Rectal smooth muscle tissue (tissue), 1 donor: ENCODE results near the gene ZSWIM7.
A peak's percentile ranks its signal among the peaks of the same experiment; 100 is the strongest.

Source experiments
- H3K27ac ChIP-seq: one replicate; pipeline ENCODE4 v1.7.0; 2013; ENCODE audit warnings: low read depth, low read length, inconsistent platforms
- H3K27me3 ChIP-seq: one replicate; pipeline ENCODE4 v1.7.0; 2013; ENCODE audit warnings: low read length; ENCODE audit not compliant: control insufficient read depth, insufficient read depth
- H3K36me3 ChIP-seq: one replicate; pipeline ENCODE4 v1.7.0; 2013; ENCODE audit warnings: low read length; ENCODE audit not compliant: control insufficient read depth, insufficient read depth
- H3K4me1 ChIP-seq: one replicate; pipeline ENCODE4 v1.7.0; 2013; ENCODE audit warnings: low read length; ENCODE audit not compliant: control insufficient read depth, insufficient read depth
- H3K4me3 ChIP-seq: one replicate; pipeline ENCODE4 v1.7.0; 2013; ENCODE audit warnings: low read length
- H3K9ac ChIP-seq: one replicate; pipeline ENCODE4 v1.7.0; 2013; ENCODE audit warnings: low read length

The ZSWIM7 gene

DNA sequence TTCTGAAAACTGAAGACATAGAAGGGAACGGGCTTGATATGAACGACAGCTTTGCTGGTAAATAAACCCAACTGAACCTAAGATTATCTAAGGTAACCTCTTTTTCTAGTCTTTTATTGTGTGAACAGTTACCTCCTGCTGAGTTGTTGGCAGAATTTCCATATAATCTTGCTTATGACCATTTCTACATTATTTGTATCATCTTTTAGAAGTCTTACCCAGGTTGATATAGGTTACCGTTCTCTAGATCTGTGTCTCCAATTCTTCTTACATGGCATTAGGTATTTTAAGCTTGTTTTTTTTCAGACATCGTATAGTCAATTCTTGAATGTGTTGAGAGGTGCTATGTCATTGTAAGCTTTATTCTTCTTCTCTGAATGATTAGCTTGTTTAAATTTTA is 24.4 kb upstream of the ZSWIM7 start:
- no peak overlapping the region for H3K9ac ChIP-seq
- no peaks in the 10 kb centered on the region for H3K27me3 ChIP-seq
- no peak overlapping the region for H3K27ac ChIP-seq
- H3K4me1 ChIP-seq, result peaks cover 3% of the 10 kb centered on the region
- peaks cover 37% of the 10 kb centered on the region for H3K36me3 ChIP-seq
- H3K4me3 ChIP-seq, result no peak overlapping the region

- Histone ChIP-seq H3K4me3 (no peak overlapping the region), H3K27me3 (no peaks in the 10 kb centered on the region), H3K36me3 (peaks cover 9% of the 10 kb centered on the region), H3K9ac (no peak overlapping the region), H3K27ac (no peak overlapping the region), H3K4me1 (peaks cover 3% of the 10 kb centered on the region)
Observed at GRCh38 chr17:16019347-16019746, 19.8 kb upstream of the ZSWIM7 start.

DNA sequence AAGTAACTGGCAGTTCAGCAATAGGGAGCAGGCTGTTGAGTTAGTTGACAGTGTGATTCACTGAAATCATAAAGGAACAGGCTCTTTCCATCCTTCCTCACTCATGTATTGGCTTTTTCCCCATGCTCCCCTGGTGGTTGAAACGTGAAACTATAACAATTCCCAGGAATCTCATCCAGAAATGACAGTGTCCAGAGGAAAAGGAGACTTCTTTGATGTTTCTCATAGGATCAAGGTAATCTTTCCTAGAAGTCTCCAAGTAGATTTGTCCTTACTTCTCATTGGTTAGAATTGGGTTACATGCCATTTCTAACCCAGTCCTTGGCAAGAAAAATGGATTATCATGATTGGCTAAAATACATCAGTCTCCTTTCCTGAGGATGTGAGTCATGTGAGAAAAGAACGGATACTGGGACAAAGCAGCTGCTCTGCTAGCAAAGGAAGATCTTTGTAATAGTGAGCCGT is 14.5 kb upstream of the ZSWIM7 start:
- no peaks in the 10 kb centered on the region for H3K4me1 ChIP-seq
- no peak overlapping the region for H3K27ac ChIP-seq

GRCh38 chr17:16007439-16007838 is 7.9 kb upstream of the ZSWIM7 start:
- Histone ChIP-seq H3K4me1 (no peaks in the 10 kb centered on the region), H3K27me3 (no peaks in the 10 kb centered on the region), H3K36me3 (peaks cover 35% of the 10 kb centered on the region), H3K9ac (no peak overlapping the region), H3K4me3 (no peak overlapping the region), H3K27ac (no peak overlapping the region)

More for the DNA sequence above, 14.5 kb upstream of the ZSWIM7 start:
- H3K36me3 ChIP-seq, result peaks cover 3% of the 10 kb centered on the region
- no peak overlapping the region for H3K4me3 ChIP-seq
- no peak overlapping the region for H3K9ac ChIP-seq
- H3K27me3 ChIP-seq, result no peaks in the 10 kb centered on the region

DNA sequence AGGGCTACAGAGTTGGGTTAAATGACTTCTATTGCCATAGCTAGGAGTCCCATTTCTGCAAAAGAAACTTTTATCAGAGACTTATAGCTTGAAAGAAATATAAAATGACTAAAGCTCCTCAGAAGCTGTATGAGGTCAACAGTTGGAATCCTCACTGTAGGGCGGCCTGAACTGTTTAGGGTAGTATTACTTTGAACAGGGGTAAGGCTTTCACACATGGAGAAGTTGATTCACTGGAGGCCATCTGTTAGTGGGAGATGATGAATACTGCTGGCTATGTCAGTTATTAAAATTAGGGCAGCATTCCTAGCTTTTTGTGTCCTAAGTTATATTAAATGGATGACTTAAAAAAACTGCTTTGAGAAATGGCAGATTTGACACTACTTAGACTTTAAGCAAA is 6.1 kb upstream of the ZSWIM7 start:
- H3K27me3 ChIP-seq, result no peaks in the 10 kb centered on the region
- H3K4me3 ChIP-seq, result no peak overlapping the region
- no peak overlapping the region for H3K9ac ChIP-seq
- no peak overlapping the region for H3K27ac ChIP-seq
- peaks cover 7% of the 10 kb centered on the region for H3K4me1 ChIP-seq
- H3K36me3 ChIP-seq, result peaks cover 37% of the 10 kb centered on the region

- H3K36me3 ChIP-seq, result peaks cover 37% of the 10 kb centered on the region
- no peak overlapping the region for H3K27ac ChIP-seq
- H3K4me1 ChIP-seq, result peaks cover 9% of the 10 kb centered on the region
- no peak overlapping the region for H3K9ac ChIP-seq
- no peaks in the 10 kb centered on the region for H3K27me3 ChIP-seq
- H3K4me3 ChIP-seq, result no peak overlapping the region
Observed at GRCh38 chr17:16003841-16004240, 4.3 kb upstream of the ZSWIM7 start.

- no peak overlapping the region for H3K4me3 ChIP-seq
- no peak overlapping the region for H3K27ac ChIP-seq
- peaks cover 28% of the 10 kb centered on the region for H3K36me3 ChIP-seq
- H3K9ac ChIP-seq, result no peak overlapping the region
- peaks cover 9% of the 10 kb centered on the region for H3K4me1 ChIP-seq
- H3K27me3 ChIP-seq, result no peaks in the 10 kb centered on the region
Observed at GRCh38 chr17:16002708-16003260, 3.3 kb upstream of the ZSWIM7 start.

GRCh38 chr17:16001226-16001897 is 1.9 kb upstream of the ZSWIM7 start:
- H3K36me3 ChIP-seq, result peaks cover 28% of the 10 kb centered on the region
- no peaks in the 10 kb centered on the region for H3K27me3 ChIP-seq
- no peak overlapping the region for H3K4me3 ChIP-seq
- H3K27ac ChIP-seq, result no peak overlapping the region
- peaks cover 9% of the 10 kb centered on the region for H3K4me1 ChIP-seq
- no peak overlapping the region for H3K9ac ChIP-seq

GRCh38 chr17:15999974-16000827 is 697 bp upstream of the ZSWIM7 start:
- H3K4me3 ChIP-seq, result peak overlapping the region; percentile 82
- H3K27ac ChIP-seq, result peak overlapping the region; percentile 98
- peak overlapping the region; percentile 63 for H3K9ac ChIP-seq
- H3K27me3 ChIP-seq, result no peaks in the 10 kb centered on the region
- peaks cover 9% of the 10 kb centered on the region for H3K4me1 ChIP-seq
- peaks cover 25% of the 10 kb centered on the region for H3K36me3 ChIP-seq

DNA sequence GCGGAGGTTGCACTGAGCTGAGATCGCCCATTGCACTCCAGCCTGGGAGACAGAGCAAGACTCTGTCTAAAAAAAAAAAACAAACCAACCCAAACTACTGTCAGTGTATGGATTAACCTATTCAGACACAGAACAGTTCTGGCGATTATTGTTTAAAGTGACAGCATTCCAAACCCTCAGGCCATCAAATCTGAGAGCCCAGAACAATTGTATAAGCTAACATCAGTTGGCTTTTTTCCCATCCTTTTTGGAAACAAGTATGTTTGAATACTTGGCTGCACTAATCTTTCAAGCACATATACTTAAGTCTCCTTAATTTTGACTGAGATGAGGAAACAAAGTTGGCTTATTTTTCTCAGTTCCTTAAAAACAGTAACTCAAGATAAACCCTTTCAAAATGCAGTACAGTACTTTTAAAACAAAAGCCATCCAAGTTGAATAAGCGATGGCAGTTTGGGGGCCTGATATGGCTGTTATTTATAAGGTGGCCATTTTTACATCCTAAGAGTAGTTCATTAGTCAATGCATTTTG is 1.4 kb downstream of the ZSWIM7 start:
- Histone ChIP-seq H3K27ac (no peak overlapping the region), H3K4me3 (no peak overlapping the region), H3K4me1 (peaks cover 9% of the 10 kb centered on the region), H3K9ac (no peak overlapping the region), H3K36me3 (peaks cover 9% of the 10 kb centered on the region), H3K27me3 (no peaks in the 10 kb centered on the region)

- no peaks in the 10 kb centered on the region for H3K36me3 ChIP-seq
- no peak overlapping the region for H3K27ac ChIP-seq
- no peaks in the 10 kb centered on the region for H3K27me3 ChIP-seq
- peaks cover 8% of the 10 kb centered on the region for H3K4me1 ChIP-seq
- H3K9ac ChIP-seq, result no peak overlapping the region
- H3K4me3 ChIP-seq, result no peak overlapping the region
Observed at GRCh38 chr17:15996322-15996721, 3.2 kb downstream of the ZSWIM7 start.
